Neural crest cell (in vitro differentiated cells): ENCODE results near the gene PCBD1. TPM values are rescaled to one million over a fixed set of nuclear protein-coding genes. Genes with fewer than 3 reads are reported as not detected.

Experiments used
- DNase-seq: peaks from one replicate; pipeline ENCODE4 v3.0.0; 2021; ENCODE audit warnings: low read depth, mixed read lengths, low spot score
- H3K27ac Mint-ChIP-seq: one replicate; pipeline ENCODE4 v1.8.0; 2021; ENCODE audit warnings: mild to moderate bottlenecking, mixed read lengths; ENCODE audit not compliant: unreplicated experiment
- H3K27me3 Mint-ChIP-seq: 2 replicates; pipeline ENCODE4 v1.8.0; 2021; ENCODE audit warnings: low read depth, mild to moderate bottlenecking, mixed read lengths
- H3K36me3 Mint-ChIP-seq: 2 replicates; pipeline ENCODE4 v1.8.0; 2021; ENCODE audit warnings: low read depth, mild to moderate bottlenecking, mixed read lengths
- H3K4me1 Mint-ChIP-seq: 2 replicates; pipeline ENCODE4 v1.8.0; 2021; ENCODE audit warnings: mixed read lengths
- H3K4me3 Mint-ChIP-seq: one replicate; pipeline ENCODE4 v1.8.0; 2021; ENCODE audit warnings: mild to moderate bottlenecking, mixed read lengths
- H3K9me3 Mint-ChIP-seq: 2 replicates; pipeline ENCODE4 v1.8.0; 2021; ENCODE audit warnings: mixed read lengths
- CTCF ChIP-seq: fragments of 200-600 bp; sonication (generic); conservative IDR thresholded peaks from 2 replicates; pipeline ENCODE4 v1.5.0; 2021; ENCODE audit warnings: antibody characterized with exemption, mild to moderate bottlenecking
- total RNA-seq: library from RNA; stranded (reverse); gene quantifications from 2 replicates; pipeline ENCODE4 v1.2.1, GENCODE V29; 2021

Gene PCBD1
- total RNA-seq, 1 donor from 2014 or later = 38.3 TPM

DNA sequence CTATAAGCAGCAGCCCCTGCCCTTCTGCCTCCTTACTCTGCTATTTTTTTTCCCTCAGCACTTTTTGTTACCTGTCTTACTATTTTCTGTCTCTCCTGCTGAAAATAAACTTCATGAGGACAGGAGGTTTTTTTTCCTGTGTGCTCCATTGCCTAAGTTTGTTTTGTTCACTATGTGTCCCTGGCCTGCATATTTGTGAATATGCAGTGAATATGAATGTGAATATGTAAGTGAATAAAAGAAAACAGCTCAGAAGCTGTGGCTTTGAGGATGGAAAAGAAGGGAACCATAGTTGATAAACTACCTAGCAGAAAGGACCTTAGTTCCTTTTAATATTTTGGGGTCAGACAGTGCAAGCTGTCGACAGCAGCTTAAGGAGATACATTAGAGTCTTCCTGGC, 34.9 kb downstream of the PCBD1 start:
- DNase-seq = no peak
- H3K4me1 Mint-ChIP-seq = no peaks in the 10 kb centered on the region
- H3K36me3 Mint-ChIP-seq = peaks cover under 1% of the 10 kb centered on the region
- no peaks in the 10 kb centered on the region for H3K9me3 Mint-ChIP-seq
- H3K27ac Mint-ChIP-seq = no peak overlapping the region
- H3K27me3 Mint-ChIP-seq = no peaks in the 10 kb centered on the region
- no peak overlapping the region for H3K4me3 Mint-ChIP-seq
- no peak for TF ChIP-seq CTCF

- Mint-ChIP-seq H3K27me3 (no peaks in the 10 kb centered on the region), H3K4me3 (no peak overlapping the region), H3K4me1 (no peaks in the 10 kb centered on the region), H3K9me3 (no peaks in the 10 kb centered on the region), H3K27ac (no peak overlapping the region), H3K36me3 (no peaks in the 10 kb centered on the region)
- TF ChIP-seq CTCF = no peak
- DNase-seq = no peak
Measured at GRCh38 chr10:70853038-70853437, 35.3 kb downstream of the PCBD1 start.

DNA sequence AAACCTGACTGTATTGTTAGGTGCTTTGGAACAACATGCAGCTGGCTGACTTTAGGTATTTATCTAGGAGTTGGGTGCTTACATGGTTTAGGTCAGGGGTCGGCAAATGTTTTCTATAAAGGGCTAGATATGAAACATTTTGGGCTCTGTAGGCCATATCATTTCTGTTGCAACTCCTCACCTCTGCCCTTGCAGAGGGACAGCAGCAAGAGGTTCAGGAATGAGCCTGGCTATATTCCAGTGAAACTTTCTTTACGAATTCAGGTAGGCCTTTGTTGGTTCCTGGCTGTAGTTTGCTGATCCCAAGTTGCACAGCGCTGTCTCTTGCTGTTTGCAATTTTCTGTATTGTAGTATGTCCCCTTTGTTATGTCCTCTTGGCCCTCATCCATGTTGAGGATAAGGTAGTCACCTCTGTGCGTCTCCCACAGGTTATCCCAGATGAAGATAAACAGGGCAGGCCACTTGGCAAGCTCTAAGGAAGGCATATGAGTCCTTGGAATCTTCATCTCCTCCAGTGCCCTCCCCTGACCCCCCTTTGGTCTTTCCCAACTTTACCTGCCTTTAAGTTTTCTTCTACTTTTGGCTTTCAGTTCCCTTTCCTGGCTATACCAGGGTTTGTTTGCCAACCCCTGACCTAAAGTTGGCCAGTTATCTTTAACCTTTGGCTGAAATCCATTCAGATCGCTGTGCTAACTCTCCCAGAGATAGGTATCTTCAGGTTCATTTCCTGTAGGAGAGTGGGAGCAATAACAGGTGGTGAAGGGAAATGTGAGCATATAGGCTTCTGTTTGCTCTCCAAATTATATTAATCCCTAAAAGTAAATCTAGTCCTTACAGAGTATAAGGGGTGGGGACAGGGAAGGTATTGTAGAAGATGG, 36.5 kb downstream of the PCBD1 start:
- Mint-ChIP-seq H3K4me3 (no peak overlapping the region), H3K36me3 (no peaks in the 10 kb centered on the region), H3K4me1 (no peaks in the 10 kb centered on the region), H3K27ac (no peak overlapping the region), H3K27me3 (no peaks in the 10 kb centered on the region), H3K9me3 (no peaks in the 10 kb centered on the region)
- no peak for DNase-seq
- no peak for TF ChIP-seq CTCF

- no peak overlapping the region for H3K4me3 Mint-ChIP-seq
- TF ChIP-seq CTCF = no peak
- no peak overlapping the region for H3K27ac Mint-ChIP-seq
- no peaks in the 10 kb centered on the region for H3K27me3 Mint-ChIP-seq
- no peaks in the 10 kb centered on the region for H3K4me1 Mint-ChIP-seq
- H3K36me3 Mint-ChIP-seq = peaks cover 2% of the 10 kb centered on the region
- DNase-seq = no peak
- H3K9me3 Mint-ChIP-seq = no peaks in the 10 kb centered on the region
Measured at GRCh38 chr10:70850097-70850496, 38.3 kb downstream of the PCBD1 start.

DNA sequence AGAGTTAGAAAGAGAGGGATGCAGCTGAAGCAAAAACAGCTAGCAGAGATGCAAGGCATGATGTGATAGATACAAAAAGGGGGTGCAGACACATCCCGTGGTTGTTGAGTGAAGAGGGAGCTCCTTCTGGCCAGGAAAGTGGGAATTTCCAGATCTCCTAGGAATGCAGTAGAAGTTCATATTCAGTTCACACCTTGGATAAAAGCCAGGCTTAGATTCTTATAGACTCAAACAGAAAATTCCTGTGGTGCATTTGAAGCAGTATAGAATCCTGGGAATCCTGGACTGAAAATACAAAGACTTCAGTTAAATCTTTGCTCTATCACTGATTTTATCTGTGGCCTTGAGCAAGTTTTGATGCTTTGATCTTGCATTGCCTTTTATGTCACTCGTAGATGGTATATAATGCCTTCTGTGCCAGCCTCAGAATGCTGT, 38.8 kb downstream of the PCBD1 start:
- Mint-ChIP-seq H3K27ac (no peak overlapping the region), H3K4me1 (no peaks in the 10 kb centered on the region), H3K9me3 (no peaks in the 10 kb centered on the region), H3K36me3 (peaks cover 2% of the 10 kb centered on the region), H3K27me3 (no peaks in the 10 kb centered on the region), H3K4me3 (no peak overlapping the region)
- no peak for TF ChIP-seq CTCF
- DNase-seq = no peak
